GM18520 (cell line): ENCODE data around the gene SETD6.

ENCODE experiments used
- ATAC-seq: cut with Tn5 transposase; IDR thresholded peaks from one replicate; pipeline ENCODE4 v1.9.1; 2021; ENCODE audit not compliant: unreplicated experiment

SETD6 gene

GRCh38 chr16:58493756-58494431 is 21.4 kb upstream of the SETD6 start:
- ATAC-seq = no peak

- peak; percentile 57 for ATAC-seq
These were observed 20.3 kb upstream of the SETD6 start for GRCh38 chr16:58494981-58495520.

- no peak for ATAC-seq
These were observed 19.6 kb upstream of the SETD6 start for GRCh38 chr16:58495521-58496331.

- ATAC-seq = no peak
These were observed 17.8 kb upstream of the SETD6 start for GRCh38 chr16:58497468-58497867.

- no peak for ATAC-seq
These were observed 17.4 kb upstream of the SETD6 start for GRCh38 chr16:58497935-58498334.

- no peak for ATAC-seq
These were observed 16.8 kb upstream of the SETD6 start for GRCh38 chr16:58498341-58499091.

- no peak for ATAC-seq
These were observed 16.2 kb upstream of the SETD6 start for GRCh38 chr16:58499092-58499511.

- ATAC-seq = peak; percentile 52
These were observed 15.5 kb upstream of the SETD6 start, which contains the start of gene NDRG4 for GRCh38 chr16:58499615-58500351. NDRG4 (plus strand) TSS chr16:58500143; CDS start chr16:58500249, 106 bp downstream.

- no peak for ATAC-seq
These were observed 14.7 kb upstream of the SETD6 start for GRCh38 chr16:58500430-58501241.

- no peak for ATAC-seq
These were observed 13.8 kb upstream of the SETD6 start for GRCh38 chr16:58501242-58502131.

- no peak for ATAC-seq
These were observed 12.9 kb upstream of the SETD6 start for GRCh38 chr16:58502217-58502921.

- ATAC-seq = no peak
These were observed 12.0 kb upstream of the SETD6 start for GRCh38 chr16:58503166-58503862.

GRCh38 chr16:58503863-58504688 is 11.2 kb upstream of the SETD6 start:
- no peak for ATAC-seq

GRCh38 chr16:58506241-58507194 is 8.8 kb upstream of the SETD6 start:
- ATAC-seq = no peak

GRCh38 chr16:58507195-58507962 is 7.9 kb upstream of the SETD6 start:
- no peak for ATAC-seq
